Body of pancreas (tissue), 4 donors: ENCODE measurements around the gene AP4E1.

Source experiments
- CTCF ChIP-seq, 7 experiments: fragments of 450-650 bp in 4 of 7; fragments of 200-600 bp in 3 of 7; sonication (generic) in 3 of 7; IDR thresholded peaks; one replicate each; pipeline ENCODE4 v1.5.1; 2016 to 2019; ENCODE audit warnings: antibody characterized with exemption in 7 of 7
- POLR2A ChIP-seq, 3 donors: fragments of 450-650 bp; IDR thresholded peaks; one replicate each; pipeline ENCODE4 v1.6.1; 2016; ENCODE audit warnings: antibody characterized with exemption in 3 of 3, mild to moderate bottlenecking in 2 of 3

GRCh38 chr15:50970524-50970923 is 62.0 kb downstream of the AP4E1 start:
- TF ChIP-seq CTCF (IDR thresholded peaks at IDR 0.05) (no peak), POLR2A (IDR thresholded peaks at IDR 0.05) (no peak)
